SU-DHL-6 (cell line): ENCODE data around the gene ADRB1.

Experiments used
- EZH2phosphoT487 ChIP-seq: fragments of 200-600 bp; sonication (generic), shearing (Covaris generic); conservative IDR thresholded peaks from 2 replicates; pipeline ENCODE4 v1.6.1; 2018; ENCODE audit warnings: mild to moderate bottlenecking, antibody characterized with exemption, low read length, moderate library complexity, mixed read lengths
- TF ChIP-seq, protein P1 (sequence below): fragments of 200-600 bp; sonication (generic); IDR thresholded peaks from one replicate; pipeline ENCODE4 v1.5.1; 2017; ENCODE audit warnings: antibody characterized with exemption, mild to moderate bottlenecking, low read length, moderate library complexity; ENCODE audit not compliant: insufficient read depth, poor library complexity, severe bottlenecking

- TF ChIP-seq, protein P1, sequence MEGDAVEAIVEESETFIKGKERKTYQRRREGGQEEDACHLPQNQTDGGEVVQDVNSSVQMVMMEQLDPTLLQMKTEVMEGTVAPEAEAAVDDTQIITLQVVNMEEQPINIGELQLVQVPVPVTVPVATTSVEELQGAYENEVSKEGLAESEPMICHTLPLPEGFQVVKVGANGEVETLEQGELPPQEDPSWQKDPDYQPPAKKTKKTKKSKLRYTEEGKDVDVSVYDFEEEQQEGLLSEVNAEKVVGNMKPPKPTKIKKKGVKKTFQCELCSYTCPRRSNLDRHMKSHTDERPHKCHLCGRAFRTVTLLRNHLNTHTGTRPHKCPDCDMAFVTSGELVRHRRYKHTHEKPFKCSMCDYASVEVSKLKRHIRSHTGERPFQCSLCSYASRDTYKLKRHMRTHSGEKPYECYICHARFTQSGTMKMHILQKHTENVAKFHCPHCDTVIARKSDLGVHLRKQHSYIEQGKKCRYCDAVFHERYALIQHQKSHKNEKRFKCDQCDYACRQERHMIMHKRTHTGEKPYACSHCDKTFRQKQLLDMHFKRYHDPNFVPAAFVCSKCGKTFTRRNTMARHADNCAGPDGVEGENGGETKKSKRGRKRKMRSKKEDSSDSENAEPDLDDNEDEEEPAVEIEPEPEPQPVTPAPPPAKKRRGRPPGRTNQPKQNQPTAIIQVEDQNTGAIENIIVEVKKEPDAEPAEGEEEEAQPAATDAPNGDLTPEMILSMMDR, result no peak
- TF ChIP-seq EZH2phosphoT487, result no peak
Measured at GRCh38 chr10:114044247-114045135, 825 bp downstream of the ADRB1 start.
